SJSA1 (cell line): ENCODE results near the gene TLCD5. TPM values are rescaled to one million over a fixed set of nuclear protein-coding genes. Genes with fewer than 3 reads are reported as not detected.

ENCODE experiments used
- DNase-seq, 2 experiments: peaks; one replicate each; pipeline ENCODE4 v3.0.0-alpha.2; 2015 to 2020; ENCODE audit warnings: low spot score in 2 of 2, low read depth in 1 of 2
- H3K27ac ChIP-seq: fragments of 250-450 bp; sonication (Bioruptor Pico); 2 replicates; pipeline ENCODE4 v1.5.1; 2020; ENCODE audit warnings: mild to moderate bottlenecking, moderate library complexity
- H3K27me3 ChIP-seq: fragments of 250-450 bp; sonication (Bioruptor Pico); replicated peaks from 2 replicates; pipeline ENCODE4 v1.5.1; 2020; ENCODE audit warnings: mild to moderate bottlenecking, moderate library complexity
- H3K36me3 ChIP-seq: fragments of 250-450 bp; sonication (Bioruptor Pico); 2 replicates; pipeline ENCODE4 v1.5.1; 2020; ENCODE audit warnings: mild to moderate bottlenecking
- H3K4me1 ChIP-seq: fragments of 250-450 bp; sonication (Bioruptor Pico); replicated peaks from 2 replicates; pipeline ENCODE4 v1.6.1; 2021; ENCODE audit warnings: mild to moderate bottlenecking
- H3K4me3 ChIP-seq: fragments of 250-450 bp; sonication (Bioruptor Pico); 2 replicates; pipeline ENCODE4 v1.5.1; 2020; ENCODE audit warnings: mild to moderate bottlenecking
- H3K9me3 ChIP-seq: fragments of 250-450 bp; sonication (Bioruptor Pico); replicated peaks from 2 replicates; pipeline ENCODE4 v1.5.1; 2020; ENCODE audit warnings: mild to moderate bottlenecking
- total RNA-seq: library from RNA; depleted of rRNA; stranded (reverse); fragments of >200 nt; shearing (Covaris generic); gene quantifications from 2 replicates; pipeline ENCODE4 v1.2.3, GENCODE V29; 2014; rRNA removed

Gene TLCD5
- total RNA-seq, 1 experiment from 2014 or later: 4.6 TPM

DNA sequence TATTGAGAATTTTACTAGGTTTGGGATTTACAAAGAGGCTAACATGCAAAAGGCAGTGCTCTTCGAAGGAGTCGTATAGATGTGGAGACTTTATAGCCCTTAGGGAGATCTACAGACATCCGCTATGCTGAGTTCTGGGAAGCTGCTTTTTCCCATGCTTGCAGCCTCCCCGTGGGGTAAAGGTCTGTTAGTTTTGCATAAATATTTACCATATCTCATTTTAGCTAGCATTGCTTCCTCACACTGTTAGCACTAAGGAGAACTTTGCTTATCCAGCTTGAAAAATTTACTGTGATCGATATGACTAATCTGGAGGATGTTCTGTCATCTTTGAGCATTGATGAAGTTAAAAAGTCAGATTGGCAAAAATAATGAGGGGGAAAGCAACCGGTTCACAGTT, 29.7 kb downstream of the TLCD5 start:
- no peak overlapping the region for H3K4me3 ChIP-seq
- no peak overlapping the region for H3K27ac ChIP-seq
- H3K9me3 ChIP-seq: no peaks in the 10 kb centered on the region
- no peaks in the 10 kb centered on the region for H3K27me3 ChIP-seq
- no peak for DNase-seq
- H3K4me1 ChIP-seq: no peaks in the 10 kb centered on the region
- H3K36me3 ChIP-seq: no peaks in the 10 kb centered on the region

DNA sequence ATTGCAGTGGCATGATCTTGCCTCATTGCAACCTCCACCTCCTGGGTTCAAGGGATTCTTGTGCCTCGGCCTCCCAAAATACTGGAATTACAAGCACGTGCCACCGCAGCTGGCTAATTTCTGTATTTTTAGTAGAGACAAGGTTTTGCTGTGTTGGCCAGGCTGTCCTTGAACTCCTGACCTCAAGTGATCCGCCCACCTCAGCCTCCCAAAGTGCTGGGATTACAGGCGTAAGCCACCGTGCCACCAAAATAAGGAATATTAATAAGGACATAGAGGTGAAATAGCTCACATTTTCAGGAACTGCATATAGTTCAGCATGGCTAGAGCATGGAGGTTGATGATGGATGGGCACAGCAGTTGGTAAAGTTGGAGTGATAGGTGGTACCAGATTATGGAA, 32.5 kb downstream of the TLCD5 start:
- no peaks in the 10 kb centered on the region for H3K4me1 ChIP-seq
- DNase-seq: no peak
- no peak overlapping the region for H3K27ac ChIP-seq

GRCh38 chr11:120358729-120359128, 33.6 kb downstream of the TLCD5 start:
- no peaks in the 10 kb centered on the region for H3K9me3 ChIP-seq
- no peak for DNase-seq
- no peaks in the 10 kb centered on the region for H3K27me3 ChIP-seq
- H3K4me3 ChIP-seq: no peak overlapping the region
- H3K27ac ChIP-seq: no peak overlapping the region
- H3K4me1 ChIP-seq: no peaks in the 10 kb centered on the region
- no peaks in the 10 kb centered on the region for H3K36me3 ChIP-seq

More for the DNA sequence above, 32.5 kb downstream of the TLCD5 start:
- Histone ChIP-seq H3K4me3 (no peak overlapping the region), H3K9me3 (no peaks in the 10 kb centered on the region), H3K36me3 (no peaks in the 10 kb centered on the region), H3K27me3 (no peaks in the 10 kb centered on the region)

DNA sequence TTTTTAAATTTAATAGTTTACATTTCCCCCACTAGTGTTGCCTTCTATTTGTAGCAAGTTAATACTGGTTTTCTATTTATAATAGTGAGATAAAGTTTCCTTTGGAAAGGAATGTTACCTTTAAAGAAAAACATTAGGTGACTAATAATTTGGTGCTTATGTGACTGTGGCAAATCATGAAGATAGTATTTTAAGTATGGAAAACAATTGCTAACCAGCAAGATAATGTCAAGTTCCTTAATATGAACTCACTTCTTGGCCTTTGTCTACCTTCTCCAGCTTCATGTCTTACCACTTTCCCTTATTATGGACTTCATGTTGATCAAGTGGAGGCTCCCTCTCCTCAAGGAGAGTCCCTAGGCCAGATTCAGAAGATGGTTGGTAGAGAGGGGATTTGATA, 38.3 kb downstream of the TLCD5 start:
- no peak overlapping the region for H3K27ac ChIP-seq
- no peak for DNase-seq
- no peaks in the 10 kb centered on the region for H3K9me3 ChIP-seq
- H3K36me3 ChIP-seq: no peaks in the 10 kb centered on the region
- no peaks in the 10 kb centered on the region for H3K4me1 ChIP-seq
- H3K4me3 ChIP-seq: no peak overlapping the region
- H3K27me3 ChIP-seq: no peaks in the 10 kb centered on the region

- DNase-seq: no peak
- no peaks in the 10 kb centered on the region for H3K27me3 ChIP-seq
- no peak overlapping the region for H3K4me3 ChIP-seq
- H3K9me3 ChIP-seq: no peaks in the 10 kb centered on the region
- no peaks in the 10 kb centered on the region for H3K4me1 ChIP-seq
- H3K27ac ChIP-seq: no peak overlapping the region
- no peaks in the 10 kb centered on the region for H3K36me3 ChIP-seq
These were observed 40.4 kb downstream of the TLCD5 start for GRCh38 chr11:120365512-120365911.

- Histone ChIP-seq H3K36me3 (no peaks in the 10 kb centered on the region), H3K27me3 (no peaks in the 10 kb centered on the region), H3K27ac (no peak overlapping the region), H3K4me1 (no peaks in the 10 kb centered on the region), H3K4me3 (no peak overlapping the region), H3K9me3 (no peaks in the 10 kb centered on the region)
- DNase-seq: no peak
These were observed 47.2 kb downstream of the TLCD5 start for GRCh38 chr11:120372296-120372695.

DNA sequence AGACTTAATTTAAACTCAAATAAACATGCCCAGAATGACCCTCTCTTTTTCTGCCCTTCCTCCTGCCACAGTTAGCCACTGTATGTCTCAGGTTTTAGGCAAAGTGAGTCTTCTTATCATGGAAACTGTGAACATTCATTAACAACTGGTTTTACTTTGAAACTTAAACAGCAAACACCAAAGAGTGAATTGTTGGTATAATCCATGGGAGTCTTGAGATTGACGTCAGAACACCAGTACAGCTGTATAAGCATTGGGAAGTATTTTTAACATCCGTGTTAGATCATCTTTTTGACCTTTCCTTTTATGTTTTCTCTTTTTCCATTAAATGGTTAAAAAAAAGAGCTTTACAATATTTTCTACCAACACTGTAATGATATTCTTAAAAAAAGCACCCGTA, 50.0 kb downstream of the TLCD5 start:
- no peak overlapping the region for H3K4me3 ChIP-seq

GRCh38 chr11:120376547-120377182, 51.6 kb downstream of the TLCD5 start:
- Histone ChIP-seq H3K36me3 (no peaks in the 10 kb centered on the region), H3K4me3 (no peak overlapping the region), H3K27ac (no peak overlapping the region), H3K27me3 (no peaks in the 10 kb centered on the region), H3K9me3 (no peaks in the 10 kb centered on the region), H3K4me1 (peaks cover 7% of the 10 kb centered on the region)
- DNase-seq: no peak

More for the DNA sequence above, 50.0 kb downstream of the TLCD5 start:
- Histone ChIP-seq H3K27ac (no peak overlapping the region), H3K36me3 (no peaks in the 10 kb centered on the region), H3K27me3 (no peaks in the 10 kb centered on the region), H3K9me3 (no peaks in the 10 kb centered on the region), H3K4me1 (peaks cover 7% of the 10 kb centered on the region)
- no peak for DNase-seq

DNA sequence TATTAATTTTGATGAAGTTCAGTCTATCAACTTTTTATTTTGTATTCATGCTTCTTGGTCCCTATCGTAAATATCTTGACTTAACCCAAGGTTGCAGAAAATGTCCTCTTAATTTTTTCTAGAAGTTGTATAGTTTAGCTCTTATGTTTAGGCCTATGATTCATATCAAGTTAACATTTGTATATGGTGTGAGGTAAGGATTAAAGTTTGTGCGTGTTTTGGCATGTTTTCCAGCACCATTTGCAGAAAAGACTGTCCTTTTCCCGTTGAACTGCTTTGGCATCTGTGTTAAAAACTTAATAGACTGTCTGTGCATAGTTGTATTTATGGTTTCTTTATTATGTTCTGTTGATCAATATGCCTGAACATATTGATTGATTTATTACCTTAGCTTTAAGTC, 53.4 kb downstream of the TLCD5 start:
- H3K4me1 ChIP-seq: peaks cover 7% of the 10 kb centered on the region
- DNase-seq: no peak
- no peaks in the 10 kb centered on the region for H3K27me3 ChIP-seq
- no peaks in the 10 kb centered on the region for H3K9me3 ChIP-seq
- H3K36me3 ChIP-seq: no peaks in the 10 kb centered on the region
- H3K27ac ChIP-seq: no peak overlapping the region
- H3K4me3 ChIP-seq: no peak overlapping the region

DNA sequence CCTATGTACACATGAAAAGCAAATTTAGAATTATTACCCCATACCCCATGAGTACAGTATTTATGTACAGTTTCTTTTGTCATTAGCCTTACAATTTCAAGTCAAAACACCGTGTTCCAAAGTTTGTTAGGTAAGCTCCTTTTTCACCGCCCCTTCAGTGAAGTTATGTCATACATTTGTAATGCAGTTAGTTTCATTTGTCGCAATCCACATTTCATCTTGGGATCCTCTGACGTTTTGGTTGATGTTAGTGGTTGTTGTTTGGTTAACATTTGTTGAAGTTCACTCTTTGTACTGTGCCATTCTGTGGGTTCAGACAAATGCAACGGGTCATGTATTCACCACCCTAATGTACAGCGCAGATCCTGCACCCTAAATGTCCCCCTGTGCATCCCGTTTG, 56.3 kb downstream of the TLCD5 start:
- no peak for DNase-seq
- H3K27me3 ChIP-seq: no peaks in the 10 kb centered on the region
- H3K4me1 ChIP-seq: peaks cover 7% of the 10 kb centered on the region
- no peaks in the 10 kb centered on the region for H3K36me3 ChIP-seq
- H3K9me3 ChIP-seq: no peaks in the 10 kb centered on the region
- no peak overlapping the region for H3K27ac ChIP-seq
- no peak overlapping the region for H3K4me3 ChIP-seq

Other genes starting within 250 kb of the TLCD5 start
- gene TRIM29, start 187.2 kb upstream of the TLCD5 start, total RNA-seq: not detected in 2 replicates
- 0.47 and 2.2 TPM in 2 replicates for gene OAF, start 114.3 kb upstream of the TLCD5 start, total RNA-seq
- not detected in 2 replicates for gene POU2F3, start 85.2 kb upstream of the TLCD5 start, total RNA-seq
- gene ARHGEF12, start 11.1 kb downstream of the TLCD5 start, total RNA-seq: 29.6 and 36.9 TPM in 2 replicates
- not detected in 2 replicates for gene GRIK4, start 186.4 kb downstream of the TLCD5 start, total RNA-seq